Activated T-cell treated with anti-CD3 and anti-CD28 coated beads for 1 hour (primary cell): ENCODE measurements around the gene MORN4.
"Not testable (repeated sequence)": the region's sequence is repeated elsewhere in the genome, so short reads cannot be mapped to it uniquely, and the experiment has no call there.

Source experiments
- DNase-seq: peaks from one replicate; pipeline ENCODE4 v3.0.0-alpha.2; 2020; ENCODE audit warnings: low read depth

The MORN4 gene

DNA sequence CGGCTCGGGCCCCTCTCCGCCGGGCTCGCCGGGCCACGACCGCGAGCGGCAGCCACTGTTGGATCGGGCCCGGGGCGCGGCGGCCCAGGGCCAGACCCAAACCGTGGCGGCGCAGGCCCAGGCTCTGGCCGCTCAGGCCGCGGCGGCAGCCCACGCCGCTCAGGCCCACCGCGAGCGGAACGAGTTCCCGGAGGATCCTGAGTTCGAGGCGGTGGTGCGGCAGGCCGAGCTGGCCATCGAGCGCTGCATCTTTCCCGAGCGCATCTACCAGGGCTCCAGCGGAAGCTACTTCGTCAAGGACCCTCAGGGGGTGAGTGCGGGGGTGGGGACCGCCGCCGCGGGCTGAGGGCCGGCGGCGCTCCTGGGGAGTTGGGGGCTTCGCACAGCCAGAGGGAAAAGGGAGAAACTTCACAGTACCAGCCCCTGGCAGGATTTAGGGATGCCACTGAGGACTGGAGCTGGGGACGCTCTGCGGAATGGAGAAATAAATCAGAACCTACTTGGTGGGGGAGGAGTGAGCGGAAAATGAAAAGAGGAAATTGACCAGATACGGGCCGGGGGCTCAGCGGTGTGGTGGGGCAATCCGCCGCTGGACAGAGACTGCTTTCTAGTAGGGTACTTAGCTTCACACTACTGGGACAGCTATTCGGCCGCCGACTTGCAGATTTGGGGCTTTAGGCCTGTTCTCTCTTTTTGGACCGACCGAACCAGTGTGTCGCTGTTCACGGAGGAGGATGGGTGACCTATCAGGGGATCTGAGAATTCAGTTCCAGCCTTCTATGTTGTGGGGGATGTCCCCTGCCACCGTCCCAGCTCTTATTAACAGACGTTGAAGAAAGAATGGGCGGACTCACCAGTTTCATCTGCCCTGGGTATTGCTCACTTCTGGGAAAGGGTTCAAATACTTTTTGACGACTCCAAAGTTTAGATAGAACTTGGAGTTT lies 7.8 kb upstream of the MORN4 start:
- no peak for DNase-seq

- peak; percentile 97 for DNase-seq
Measured at GRCh38 chr10:97640174-97640867, 7.0 kb upstream of the MORN4 start, which contains the start of gene PI4K2A. PI4K2A (plus strand) TSS chr10:97640671; CDS start chr10:97640743, 72 bp downstream.

DNA sequence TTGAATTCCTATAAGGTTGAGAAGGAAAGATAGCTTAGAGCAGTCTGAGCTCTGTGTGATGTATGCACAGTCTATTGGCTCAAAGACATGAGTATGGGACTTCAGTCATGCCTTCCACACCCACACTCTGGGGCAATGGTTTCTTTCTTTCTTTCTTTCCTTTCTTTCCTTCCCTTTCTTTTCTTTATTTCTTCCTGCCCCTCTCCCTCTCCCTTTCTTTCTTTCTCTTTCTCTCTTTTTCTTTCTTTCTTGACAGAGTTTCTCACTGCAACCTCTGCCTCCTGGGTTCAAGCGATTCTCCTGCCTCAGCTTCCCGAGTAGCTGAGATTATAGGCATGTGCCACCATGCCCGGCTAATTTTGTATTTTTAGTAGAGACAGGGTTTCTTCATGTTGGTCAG lies 5.8 kb upstream of the MORN4 start:
- DNase-seq = not testable (repeated sequence)

- no peak for DNase-seq
Measured at GRCh38 chr10:97635577-97635976, 2.3 kb upstream of the MORN4 start.

DNA sequence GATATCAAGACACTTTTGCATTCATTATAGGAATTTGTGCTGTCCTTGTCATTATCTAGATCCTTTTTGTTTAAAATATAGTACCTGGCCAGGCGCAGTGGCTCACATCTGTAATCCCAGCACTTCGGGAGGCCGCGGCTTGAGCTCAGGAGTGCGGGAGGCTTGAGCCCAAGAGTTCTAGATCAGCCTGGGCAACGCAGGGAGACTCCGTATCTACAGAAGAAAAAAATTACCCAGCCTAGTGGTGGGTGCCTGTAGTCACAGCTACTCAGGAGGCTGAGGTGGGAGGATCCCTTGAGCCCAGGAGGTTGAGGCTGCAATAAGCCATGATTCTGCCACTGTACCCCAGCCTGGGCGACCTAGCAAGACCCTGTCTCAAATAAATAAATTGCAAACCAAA lies 621 bp upstream of the MORN4 start:
- no peak for DNase-seq

DNA sequence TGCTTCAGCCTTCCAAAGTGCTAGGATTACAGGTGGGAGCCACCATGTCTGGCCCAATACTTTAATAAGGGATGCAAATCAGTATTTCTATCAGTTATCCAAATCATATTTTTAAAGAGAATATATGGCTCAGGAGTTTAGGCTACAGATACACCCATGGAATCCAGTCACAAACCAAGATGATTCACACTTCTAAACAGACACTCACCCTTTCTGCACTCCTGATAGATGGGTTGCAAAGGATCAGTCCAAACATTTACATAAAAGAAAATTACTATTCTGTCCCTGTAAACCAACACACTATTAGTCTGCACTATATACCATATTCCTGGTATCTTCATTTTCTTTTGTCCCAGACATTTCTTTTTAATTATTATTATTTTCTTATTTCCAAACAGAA lies 2.2 kb downstream of the MORN4 start:
- DNase-seq = no peak

- no peak for DNase-seq
Measured at GRCh38 chr10:97629289-97629688, 4.0 kb downstream of the MORN4 start.

DNA sequence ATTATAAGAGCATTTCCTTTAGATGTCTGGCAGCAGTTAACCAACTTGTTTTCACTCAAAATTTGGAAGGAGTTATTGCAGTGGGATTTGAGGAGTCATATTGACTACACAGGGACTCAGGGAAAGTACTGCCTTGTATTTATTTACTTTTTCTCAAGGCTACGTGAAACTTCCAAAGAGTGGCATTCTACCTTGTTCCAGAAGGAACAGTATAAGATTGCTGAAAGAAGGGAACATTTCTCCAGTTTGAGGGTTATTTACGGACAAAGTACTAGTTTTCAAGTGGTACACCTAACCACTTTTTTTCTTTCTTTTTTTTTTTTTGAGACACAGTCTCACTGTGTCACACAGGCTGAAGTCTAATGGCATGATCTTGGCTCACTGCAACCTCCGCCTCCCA lies 5.1 kb downstream of the MORN4 start:
- no peak for DNase-seq

DNA sequence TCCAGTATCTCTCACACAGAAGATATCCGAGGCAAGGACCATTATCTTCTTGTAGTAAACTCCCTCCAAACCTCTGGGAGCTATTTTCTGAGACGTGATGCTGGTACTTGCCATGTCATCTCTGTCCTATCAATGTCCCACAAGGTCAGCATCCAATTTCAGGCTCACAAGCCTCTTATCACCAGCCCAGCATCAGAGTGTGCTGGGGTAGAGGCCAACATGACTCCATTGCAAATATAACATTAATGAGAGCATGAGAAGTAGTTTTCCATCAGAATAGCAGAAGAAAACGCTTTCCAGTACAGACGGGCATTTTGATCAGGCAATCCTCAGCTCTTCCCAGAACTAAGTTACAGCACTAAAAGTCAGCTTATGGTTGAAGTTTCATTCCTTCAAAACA lies 5.6 kb downstream of the MORN4 start:
- no peak for DNase-seq

- no peak for DNase-seq
Measured at GRCh38 chr10:97623277-97623676, 10.0 kb downstream of the MORN4 start.

DNA sequence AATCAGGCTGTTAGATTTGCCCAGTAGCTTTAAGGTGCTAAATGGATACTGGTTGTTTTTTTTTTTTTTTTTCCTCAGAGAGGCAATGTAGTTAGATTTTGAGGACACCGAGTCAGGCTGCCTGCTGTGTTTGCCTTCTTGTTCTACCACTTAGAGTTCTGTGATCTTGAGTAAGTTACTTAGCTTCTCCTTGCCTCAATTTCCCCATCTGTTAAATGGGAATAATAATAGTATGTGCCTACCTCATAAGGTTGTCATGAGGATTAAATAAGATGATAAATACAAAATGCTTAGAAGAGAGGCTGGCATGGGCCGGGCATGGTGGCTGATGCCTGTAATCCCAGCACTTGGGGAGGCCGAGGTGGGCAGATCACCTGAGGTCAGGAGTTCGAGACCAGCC lies 14.6 kb downstream of the MORN4 start:
- no peak for DNase-seq

DNA sequence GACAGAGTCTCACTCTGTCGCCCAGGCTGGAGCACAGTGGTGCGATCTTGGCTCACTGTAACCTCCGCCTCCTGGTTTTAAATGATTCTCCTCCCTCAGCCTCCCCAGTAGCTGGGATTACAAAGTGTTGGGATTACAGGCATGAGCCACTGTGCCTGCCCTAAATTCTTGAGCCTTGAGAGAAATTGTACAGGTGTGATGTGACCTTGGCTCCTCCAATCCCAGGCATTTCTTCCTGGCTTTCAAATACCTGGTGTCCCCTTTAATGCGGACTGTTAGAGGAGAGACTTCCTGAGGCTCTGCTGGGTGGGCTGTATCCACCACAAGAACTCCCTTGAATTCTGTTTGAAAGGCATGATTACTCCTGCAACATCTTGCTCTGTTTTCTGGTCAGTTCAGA lies 15.0 kb downstream of the MORN4 start:
- no peak for DNase-seq

GRCh38 chr10:97612386-97612785 lies 20.9 kb downstream of the MORN4 start:
- DNase-seq = no peak

DNA sequence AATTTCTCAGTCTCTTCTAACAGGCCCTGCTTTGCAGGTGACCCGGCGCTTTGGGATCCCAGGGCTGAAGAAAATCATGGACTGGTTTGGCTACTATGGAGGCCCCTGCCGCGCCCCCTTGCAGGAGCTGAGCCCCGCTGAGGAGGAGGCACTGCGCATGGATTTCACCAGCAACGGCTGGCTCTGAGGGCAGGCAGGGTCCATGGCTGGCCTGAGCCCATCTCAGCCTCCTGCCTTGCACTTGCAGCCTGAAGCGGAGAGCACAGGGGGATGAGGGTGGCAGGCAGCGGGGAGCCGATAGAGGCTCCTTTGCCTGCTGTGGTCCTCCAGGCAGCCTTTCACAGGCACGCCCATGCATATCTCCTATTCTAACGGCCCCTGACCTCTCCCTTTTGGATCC lies 21.8 kb downstream of the MORN4 start:
- DNase-seq = no peak

- no peak for DNase-seq
Measured at GRCh38 chr10:97608991-97609561, 24.2 kb downstream of the MORN4 start.

DNA sequence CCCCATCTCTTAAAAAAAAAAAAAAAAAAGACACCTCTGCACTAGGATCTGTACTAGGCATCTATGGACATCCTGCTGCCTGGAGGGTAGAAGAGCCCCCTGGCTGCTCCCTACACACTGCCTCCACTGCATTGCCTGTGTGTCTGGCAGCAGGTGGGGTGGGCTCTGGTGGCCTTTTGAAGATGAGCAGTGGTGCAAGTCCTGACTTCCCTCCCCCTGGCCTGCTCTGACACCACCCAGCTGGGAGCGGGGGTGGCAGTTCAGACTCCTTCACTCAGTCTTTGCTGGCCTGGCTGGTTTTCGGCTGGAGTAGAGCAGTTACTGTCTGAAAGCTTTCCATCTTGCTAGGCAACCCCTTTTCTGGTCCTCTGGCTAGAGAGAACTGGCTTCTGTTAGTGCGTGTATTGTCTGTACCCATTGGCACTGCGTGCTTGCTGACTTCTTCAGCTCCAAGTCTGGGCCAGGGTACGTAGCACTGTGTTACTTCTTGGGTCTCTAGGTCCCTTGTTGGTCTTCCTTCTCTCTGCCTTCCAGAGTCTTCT lies 26.1 kb downstream of the MORN4 start:
- no peak for DNase-seq

GRCh38 chr10:97601268-97602215 lies 31.8 kb downstream of the MORN4 start:
- no peak for DNase-seq

DNA sequence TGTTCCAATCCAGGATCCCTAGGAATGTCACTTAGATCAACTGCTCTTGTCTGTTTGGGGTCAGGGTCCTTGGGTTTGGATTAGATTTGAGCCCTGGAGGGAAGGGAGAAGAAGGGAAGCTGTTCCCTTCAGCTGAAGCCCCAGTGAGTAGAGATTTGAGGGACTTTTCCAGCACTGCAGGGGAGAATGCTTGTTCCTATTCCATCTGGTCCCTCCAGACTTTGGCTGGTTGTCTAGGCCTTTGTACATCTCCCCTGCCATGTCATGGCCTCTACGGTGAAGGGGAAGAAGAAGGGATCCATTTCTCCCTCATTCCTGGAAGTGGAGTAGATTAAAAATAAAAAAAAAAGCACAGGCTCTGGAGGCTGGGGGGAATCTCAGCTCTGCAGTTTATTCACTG lies 32.7 kb downstream of the MORN4 start:
- no peak for DNase-seq

- no peak for DNase-seq
Measured at GRCh38 chr10:97599272-97599619, 34.1 kb downstream of the MORN4 start.

DNA sequence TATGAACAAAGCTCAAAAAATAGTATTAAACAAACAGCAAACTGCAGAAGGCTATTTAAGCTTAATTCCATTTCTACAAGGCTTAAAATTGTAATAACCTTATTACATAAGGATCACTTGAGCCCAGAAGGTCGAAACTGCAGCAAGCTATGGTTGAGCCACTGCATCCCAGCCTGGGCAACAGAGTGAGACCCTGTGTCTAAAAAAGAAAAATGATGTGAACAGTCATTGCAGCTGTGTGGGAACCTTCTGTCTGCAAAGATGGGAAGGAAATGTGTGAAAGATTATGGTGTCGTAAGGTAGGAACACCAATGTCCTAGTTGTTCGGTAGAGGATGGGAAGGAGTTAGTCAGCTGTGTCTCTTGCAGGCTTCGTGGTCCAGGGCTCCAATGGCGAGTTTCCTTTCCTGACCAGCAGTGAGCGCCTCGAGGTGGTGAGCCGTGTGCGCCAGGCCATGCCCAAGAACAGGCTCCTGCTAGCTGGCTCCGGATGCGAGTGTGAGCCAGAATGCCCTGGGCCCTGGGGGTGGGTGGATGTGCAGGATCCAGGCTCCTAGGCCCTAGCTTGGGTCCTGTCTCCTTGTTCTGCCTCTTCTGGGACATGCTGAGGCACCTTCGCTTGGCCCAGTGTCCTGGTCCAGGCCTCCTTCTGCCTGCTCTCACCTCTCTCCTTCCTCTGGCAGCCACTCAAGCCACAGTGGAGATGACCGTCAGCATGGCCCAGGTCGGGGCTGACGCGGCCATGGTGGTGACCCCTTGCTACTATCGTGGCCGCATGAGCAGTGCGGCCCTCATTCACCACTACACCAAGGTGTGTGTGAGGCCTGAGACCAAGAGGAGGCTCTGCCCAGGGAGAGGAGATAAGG lies 34.7 kb downstream of the MORN4 start:
- no peak for DNase-seq

- no peak for DNase-seq
Measured at GRCh38 chr10:97597778-97598177, 35.5 kb downstream of the MORN4 start.
